ENCODE measurements around the gene GLRA2. TPM values are rescaled to one million over a fixed set of nuclear protein-coding genes. Genes with fewer than 3 reads are reported as not detected.

Gene GLRA2
- total and polyA plus RNA-seq, 9 donors, result 0.07 to 0.25 (median 0.11) TPM

DNA sequence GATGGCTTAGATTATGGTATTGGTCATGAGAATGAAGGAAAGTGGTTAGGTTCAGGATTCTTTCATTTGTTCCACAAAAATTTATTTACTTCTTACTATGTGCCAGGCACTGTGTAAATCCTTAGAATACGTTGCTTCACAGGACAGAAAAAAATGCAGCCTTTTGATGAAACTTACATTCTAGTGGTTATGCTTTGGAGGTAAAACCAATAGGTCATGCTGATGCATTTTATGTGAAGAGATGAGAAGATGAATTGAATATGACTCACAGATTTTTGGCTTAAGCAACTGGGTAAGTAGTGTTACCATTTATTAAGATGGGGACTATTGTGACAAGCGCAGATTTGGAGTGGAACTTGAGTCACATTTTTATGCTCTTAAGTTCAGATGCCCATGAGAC, 165.3 kb downstream of the GLRA2 start:
- Histone ChIP-seq H3K36me3 (ENCODE audit: control insufficient read depth, insufficient read depth, low read length) (no peaks in the 10 kb centered on the region), H3K4me1 (ENCODE audit: control insufficient read depth, insufficient read depth, low read length) (no peaks in the 10 kb centered on the region), H3K9me3 (replicated peaks; ENCODE audit: control insufficient read depth, low read depth, low read length) (no peaks in the 10 kb centered on the region), H3K27me3 (ENCODE audit: control insufficient read depth, insufficient read depth, low read length) (peaks cover 3% of the 10 kb centered on the region), H3K4me3 (ENCODE audit: low read length) (no peak overlapping the region), H3K27ac (ENCODE audit: low read length) (no peak overlapping the region)
- WGBS (ENCODE audit: insufficient coverage), result 71% methylated on average over 2 of the region's 2 CpGs
- no peak for DNase-seq

DNA sequence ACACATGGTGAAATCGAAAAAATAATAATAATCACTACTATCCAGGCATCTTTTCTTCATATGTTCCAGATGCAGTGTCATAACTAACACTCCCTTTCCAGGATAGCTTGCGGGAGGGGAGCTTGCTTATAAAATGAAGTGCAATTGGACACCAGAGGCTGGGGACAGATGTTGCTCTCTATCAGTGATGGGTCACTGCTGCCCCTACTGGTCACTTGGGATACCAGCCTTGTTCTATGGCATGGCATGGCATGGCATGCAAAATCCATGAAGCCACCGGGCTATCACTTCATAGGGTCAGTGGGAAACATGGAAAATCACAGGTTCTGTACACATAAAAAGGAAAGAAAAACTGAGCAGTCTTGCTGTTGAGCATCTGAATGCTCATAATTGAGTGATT, 168.1 kb downstream of the GLRA2 start:
- Histone ChIP-seq H3K4me1 (ENCODE audit: control insufficient read depth, insufficient read depth, low read length) (no peaks in the 10 kb centered on the region), H3K9me3 (replicated peaks; ENCODE audit: control insufficient read depth, low read depth, low read length) (no peaks in the 10 kb centered on the region), H3K36me3 (ENCODE audit: control insufficient read depth, insufficient read depth, low read length) (no peaks in the 10 kb centered on the region), H3K27ac (ENCODE audit: low read length) (no peak overlapping the region), H3K4me3 (ENCODE audit: low read length) (no peak overlapping the region), H3K27me3 (ENCODE audit: control insufficient read depth, insufficient read depth, low read length) (peaks cover 9% of the 10 kb centered on the region)
- peak; percentile 4 for DNase-seq
- WGBS (ENCODE audit: insufficient coverage), result 50% methylated on average over 1 of the region's 3 CpGs

DNA sequence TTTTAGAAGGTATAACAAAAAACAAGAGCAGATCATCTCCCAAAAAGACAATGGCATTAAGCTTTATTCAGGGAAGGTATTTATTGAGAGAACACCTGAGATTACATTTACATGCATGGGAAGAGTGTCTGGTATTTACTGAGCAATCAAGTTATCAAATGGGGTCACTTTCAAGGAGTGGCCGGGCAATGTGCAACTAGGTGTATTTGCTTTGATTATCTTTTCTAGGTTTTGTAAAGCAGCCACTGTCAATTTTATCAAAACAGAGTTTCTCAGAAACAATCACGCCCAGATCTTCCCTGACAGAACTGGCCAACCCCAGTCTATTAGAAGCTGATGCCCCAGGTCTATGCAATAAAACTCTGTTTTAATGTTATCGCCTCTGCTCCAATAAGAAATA, 169.5 kb downstream of the GLRA2 start:
- Histone ChIP-seq H3K4me1 (ENCODE audit: control insufficient read depth, insufficient read depth, low read length) (no peaks in the 10 kb centered on the region), H3K27me3 (ENCODE audit: control insufficient read depth, insufficient read depth, low read length) (peaks cover 9% of the 10 kb centered on the region), H3K36me3 (ENCODE audit: control insufficient read depth, insufficient read depth, low read length) (no peaks in the 10 kb centered on the region), H3K4me3 (ENCODE audit: low read length) (no peak overlapping the region), H3K27ac (ENCODE audit: low read length) (no peak overlapping the region), H3K9me3 (replicated peaks; ENCODE audit: control insufficient read depth, low read depth, low read length) (no peaks in the 10 kb centered on the region)
- DNase-seq, result no peak
- WGBS (ENCODE audit: insufficient coverage), result 76% methylated on average over 2 of the region's 3 CpGs

DNA sequence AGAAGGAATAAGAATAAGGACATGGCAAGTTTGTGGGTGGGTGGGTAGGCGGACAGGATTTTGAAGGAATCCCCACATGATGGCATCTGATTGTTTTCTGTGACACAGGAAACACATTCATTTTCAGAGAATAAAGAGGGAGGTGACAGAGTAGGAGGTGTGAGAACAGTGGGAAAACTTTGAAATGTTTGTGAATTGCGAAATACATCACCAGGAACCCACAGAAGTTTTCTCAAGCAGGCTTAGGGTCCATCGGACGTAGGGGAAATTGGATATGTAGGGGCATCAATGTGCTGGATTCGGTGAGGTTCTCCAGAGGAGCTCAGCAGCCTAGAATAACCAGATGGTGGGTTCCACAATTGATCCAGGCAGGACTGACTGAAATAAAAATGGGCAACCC, 171.6 kb downstream of the GLRA2 start:
- no peak for DNase-seq
- H3K4me1 ChIP-seq (ENCODE audit: control insufficient read depth, insufficient read depth, low read length), result no peaks in the 10 kb centered on the region
- H3K27me3 ChIP-seq (ENCODE audit: control insufficient read depth, insufficient read depth, low read length), result peaks cover 9% of the 10 kb centered on the region
- H3K4me3 ChIP-seq (ENCODE audit: low read length), result no peak overlapping the region
- no peak overlapping the region for H3K27ac ChIP-seq (ENCODE audit: low read length)
- no peaks in the 10 kb centered on the region for H3K36me3 ChIP-seq (ENCODE audit: control insufficient read depth, insufficient read depth, low read length)
- no peaks in the 10 kb centered on the region for H3K9me3 ChIP-seq (replicated peaks; ENCODE audit: control insufficient read depth, low read depth, low read length)
- 82% methylated on average over 2 of the region's 5 CpGs for WGBS (ENCODE audit: insufficient coverage)

DNA sequence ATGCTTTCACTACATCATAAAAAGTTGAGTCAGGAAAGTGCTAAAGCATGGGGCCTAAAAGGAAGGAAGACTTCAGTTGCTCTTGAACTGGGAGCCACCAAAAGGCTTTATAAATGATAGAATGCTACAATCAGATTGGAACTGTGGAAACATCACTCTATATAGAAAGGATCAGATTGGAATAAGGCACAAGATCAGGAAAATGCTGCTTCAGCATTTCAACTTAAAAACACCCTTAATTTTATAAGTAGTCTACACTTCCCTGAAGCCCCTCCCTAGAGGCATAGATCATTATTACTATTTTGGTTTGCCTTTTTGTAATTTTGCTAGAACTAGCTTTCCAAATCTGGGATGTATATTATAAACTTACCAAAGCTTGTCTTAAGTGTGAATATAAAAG, 172.8 kb downstream of the GLRA2 start:
- Histone ChIP-seq H3K9me3 (replicated peaks; ENCODE audit: control insufficient read depth, low read depth, low read length) (no peaks in the 10 kb centered on the region), H3K4me3 (ENCODE audit: low read length) (no peak overlapping the region), H3K27me3 (ENCODE audit: control insufficient read depth, insufficient read depth, low read length) (peaks cover 9% of the 10 kb centered on the region), H3K27ac (ENCODE audit: low read length) (no peak overlapping the region), H3K36me3 (ENCODE audit: control insufficient read depth, insufficient read depth, low read length) (no peaks in the 10 kb centered on the region), H3K4me1 (ENCODE audit: control insufficient read depth, insufficient read depth, low read length) (no peaks in the 10 kb centered on the region)
- DNase-seq, result no peak

DNA sequence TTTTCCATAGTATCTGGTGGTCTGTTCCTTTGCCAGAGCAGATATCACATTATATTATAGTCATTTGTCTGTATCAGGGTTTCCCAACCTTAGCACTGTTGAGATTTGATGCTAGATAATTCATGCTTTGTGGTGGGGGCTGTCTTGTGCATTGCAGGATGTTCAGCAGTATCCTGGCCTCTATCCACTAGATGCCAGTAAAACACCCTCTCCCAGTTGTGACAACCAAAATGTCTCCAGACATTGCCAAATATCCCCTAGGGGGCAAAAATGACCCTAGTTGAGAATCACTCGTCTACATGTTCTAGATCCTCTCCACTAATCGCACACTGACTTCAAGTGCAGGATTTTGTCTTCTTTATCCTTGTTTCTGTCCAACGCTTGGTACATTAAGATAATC, 182.8 kb downstream of the GLRA2 start:
- no CpG with 5 or more reads among the region's 3 CpGs for WGBS (ENCODE audit: insufficient coverage)
- peaks cover 2% of the 10 kb centered on the region for H3K27me3 ChIP-seq (ENCODE audit: control insufficient read depth, insufficient read depth, low read length)
- H3K36me3 ChIP-seq (ENCODE audit: control insufficient read depth, insufficient read depth, low read length), result no peaks in the 10 kb centered on the region
- H3K4me1 ChIP-seq (ENCODE audit: control insufficient read depth, insufficient read depth, low read length), result no peaks in the 10 kb centered on the region
- no peaks in the 10 kb centered on the region for H3K9me3 ChIP-seq (replicated peaks; ENCODE audit: control insufficient read depth, low read depth, low read length)
- H3K4me3 ChIP-seq (ENCODE audit: low read length), result no peak overlapping the region
- DNase-seq, result no peak
- no peak overlapping the region for H3K27ac ChIP-seq (ENCODE audit: low read length)

DNA sequence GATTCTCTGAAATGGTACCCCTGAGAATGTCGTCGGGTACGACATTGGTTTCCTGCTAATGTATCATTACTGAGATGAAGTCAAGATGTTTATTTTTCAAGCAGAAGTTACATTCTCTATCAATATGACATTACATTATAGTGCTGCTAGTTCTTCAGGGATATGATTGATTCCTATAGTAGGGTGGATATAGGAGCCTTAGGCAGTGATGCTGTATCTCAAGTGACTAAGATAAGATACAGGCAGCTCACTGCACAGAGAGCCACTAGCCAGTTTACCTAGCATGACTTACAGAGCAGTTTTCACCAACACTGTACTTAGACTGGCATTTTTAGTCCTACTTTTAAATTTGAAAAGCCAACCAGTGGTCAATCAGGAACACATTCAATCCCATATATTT, 188.6 kb downstream of the GLRA2 start:
- Histone ChIP-seq H3K36me3 (ENCODE audit: control insufficient read depth, insufficient read depth, low read length) (no peaks in the 10 kb centered on the region), H3K27me3 (ENCODE audit: control insufficient read depth, insufficient read depth, low read length) (no peaks in the 10 kb centered on the region), H3K9me3 (replicated peaks; ENCODE audit: control insufficient read depth, low read depth, low read length) (no peaks in the 10 kb centered on the region), H3K27ac (ENCODE audit: low read length) (no peak overlapping the region), H3K4me1 (ENCODE audit: control insufficient read depth, insufficient read depth, low read length) (no peaks in the 10 kb centered on the region), H3K4me3 (ENCODE audit: low read length) (no peak overlapping the region)
- no peak for DNase-seq
- no CpG with 5 or more reads among the region's 3 CpGs for WGBS (ENCODE audit: insufficient coverage)

DNA sequence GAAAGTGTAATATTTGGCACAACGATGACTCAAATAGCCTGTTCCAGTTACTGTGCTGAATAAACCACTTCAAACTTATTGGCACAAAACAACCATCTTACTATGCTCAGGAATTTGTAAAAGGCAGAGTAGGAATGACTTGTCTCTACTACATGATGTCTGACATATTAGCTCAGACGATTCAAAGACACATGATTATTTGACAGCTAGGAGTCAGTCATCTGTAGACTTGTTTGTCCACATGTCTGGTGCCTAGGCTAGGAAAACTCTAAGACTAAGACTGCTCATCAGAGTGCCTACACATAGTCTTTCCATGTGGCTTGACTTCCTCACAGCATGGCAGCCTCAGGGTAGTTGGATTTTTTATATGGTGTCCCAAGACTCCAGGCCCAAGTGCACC, 189.1 kb downstream of the GLRA2 start:
- no peaks in the 10 kb centered on the region for H3K36me3 ChIP-seq (ENCODE audit: control insufficient read depth, insufficient read depth, low read length)
- no peak overlapping the region for H3K27ac ChIP-seq (ENCODE audit: low read length)
- no peaks in the 10 kb centered on the region for H3K4me1 ChIP-seq (ENCODE audit: control insufficient read depth, insufficient read depth, low read length)
- no peaks in the 10 kb centered on the region for H3K27me3 ChIP-seq (ENCODE audit: control insufficient read depth, insufficient read depth, low read length)
- H3K9me3 ChIP-seq (replicated peaks; ENCODE audit: control insufficient read depth, low read depth, low read length), result no peaks in the 10 kb centered on the region
- DNase-seq, result no peak
- no peak overlapping the region for H3K4me3 ChIP-seq (ENCODE audit: low read length)
- WGBS (ENCODE audit: insufficient coverage), result no CpG with 5 or more reads among the region's 2 CpGs

DNA sequence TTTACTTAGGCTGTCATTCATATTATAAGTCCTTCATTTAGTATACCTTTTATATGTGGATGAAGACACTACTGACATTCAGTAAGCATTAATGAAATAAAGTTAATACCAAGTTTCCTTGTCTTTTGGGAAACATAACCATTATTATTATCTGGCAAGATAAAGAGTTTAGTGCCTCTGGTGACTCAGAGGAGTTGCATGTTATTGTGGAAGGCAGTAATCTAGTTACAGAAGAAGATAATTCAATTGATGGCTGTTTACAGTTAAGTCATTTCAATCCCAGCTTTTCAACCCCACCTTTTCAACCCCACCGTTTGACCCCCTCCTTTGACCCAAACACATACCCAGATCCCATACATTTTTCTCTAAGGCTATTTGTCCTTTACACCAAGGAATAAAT, 199.7 kb downstream of the GLRA2 start:
- no peak overlapping the region for H3K27ac ChIP-seq (ENCODE audit: low read length)
- no peaks in the 10 kb centered on the region for H3K9me3 ChIP-seq (replicated peaks; ENCODE audit: control insufficient read depth, low read depth, low read length)
- no peak overlapping the region for H3K4me3 ChIP-seq (ENCODE audit: low read length)
- H3K36me3 ChIP-seq (ENCODE audit: control insufficient read depth, insufficient read depth, low read length), result no peaks in the 10 kb centered on the region
- DNase-seq, result no peak
- peaks cover 2% of the 10 kb centered on the region for H3K27me3 ChIP-seq (ENCODE audit: control insufficient read depth, insufficient read depth, low read length)
- WGBS (ENCODE audit: insufficient coverage), result 100% methylated on average over 1 of the region's 1 CpG
- no peaks in the 10 kb centered on the region for H3K4me1 ChIP-seq (ENCODE audit: control insufficient read depth, insufficient read depth, low read length)

DNA sequence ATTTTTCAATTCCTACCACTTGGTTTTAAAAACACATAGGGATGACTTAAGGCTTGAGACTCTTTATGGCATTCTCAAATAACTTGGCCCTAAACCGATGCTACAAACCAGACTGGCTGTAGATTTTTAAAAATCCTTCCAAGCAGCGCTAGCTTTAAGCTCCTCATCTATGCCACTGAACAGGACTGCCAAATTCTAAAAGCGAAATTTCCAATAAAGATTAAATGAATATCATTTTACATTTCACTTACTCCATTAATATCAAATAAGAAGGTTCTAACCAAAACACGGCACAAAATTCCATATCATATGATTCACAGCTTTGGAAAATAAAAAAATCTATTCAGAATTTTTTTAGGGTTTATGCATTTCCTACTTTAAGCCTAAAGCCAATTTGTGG, 209.3 kb downstream of the GLRA2 start:
- no peak overlapping the region for H3K27ac ChIP-seq (ENCODE audit: low read length)

DNA sequence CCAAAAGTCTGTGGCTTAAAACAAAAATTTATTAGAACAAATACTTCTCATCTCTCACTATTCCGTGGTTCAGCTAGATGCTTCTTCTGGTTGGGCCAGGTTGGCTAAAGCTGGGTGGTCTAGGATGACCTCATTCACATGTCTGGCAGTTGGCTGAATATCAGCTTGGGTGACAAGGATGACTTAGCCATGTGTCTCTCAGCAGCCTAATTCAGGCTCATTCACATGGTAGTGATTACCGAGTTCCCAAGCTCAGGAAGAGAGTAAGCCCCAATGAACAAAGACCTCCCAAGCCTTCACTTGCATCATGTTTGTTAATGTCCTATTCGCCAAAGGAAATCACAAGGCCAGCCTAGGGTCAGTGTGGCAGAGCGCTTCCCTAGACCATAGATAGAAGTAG, 224.1 kb downstream of the GLRA2 start:
- H3K36me3 ChIP-seq (ENCODE audit: control insufficient read depth, insufficient read depth, low read length), result no peaks in the 10 kb centered on the region
- H3K27ac ChIP-seq (ENCODE audit: low read length), result no peak overlapping the region
- no peak overlapping the region for H3K4me3 ChIP-seq (ENCODE audit: low read length)
- no CpG with 5 or more reads among the region's 4 CpGs for WGBS (ENCODE audit: insufficient coverage)
- peaks cover 2% of the 10 kb centered on the region for H3K9me3 ChIP-seq (replicated peaks; ENCODE audit: control insufficient read depth, low read depth, low read length)
- H3K4me1 ChIP-seq (ENCODE audit: control insufficient read depth, insufficient read depth, low read length), result no peaks in the 10 kb centered on the region
- DNase-seq, result no peak
- H3K27me3 ChIP-seq (ENCODE audit: control insufficient read depth, insufficient read depth, low read length), result peaks cover 5% of the 10 kb centered on the region

More for the DNA sequence above, 209.3 kb downstream of the GLRA2 start:
- Histone ChIP-seq H3K4me3 (ENCODE audit: low read length) (no peak overlapping the region), H3K4me1 (ENCODE audit: control insufficient read depth, insufficient read depth, low read length) (no peaks in the 10 kb centered on the region), H3K27me3 (ENCODE audit: control insufficient read depth, insufficient read depth, low read length) (no peaks in the 10 kb centered on the region), H3K9me3 (replicated peaks; ENCODE audit: control insufficient read depth, low read depth, low read length) (no peaks in the 10 kb centered on the region), H3K36me3 (ENCODE audit: control insufficient read depth, insufficient read depth, low read length) (no peaks in the 10 kb centered on the region)
- 52% methylated on average over 3 of the region's 4 CpGs for WGBS (ENCODE audit: insufficient coverage)
- DNase-seq, result peak; percentile 54
